Activated CD4-positive, CD25-positive, alpha-beta regulatory T cell (primary cell): ENCODE measurements around the gene SMYD3.

ENCODE experiments used
- DNase-seq, 4 experiments: peaks; one replicate each; lab custom pipeline; 2025; lab: John Stamatoyannopoulos, UW

Gene SMYD3

GRCh38 chr1:246147524-246148461, 359.3 kb downstream of the SMYD3 start:
- no peak for DNase-seq

GRCh38 chr1:246146804-246147523, 360.1 kb downstream of the SMYD3 start:
- no peak for DNase-seq

GRCh38 chr1:246145900-246146299, 361.2 kb downstream of the SMYD3 start:
- no peak for DNase-seq

GRCh38 chr1:246144931-246145330, 362.1 kb downstream of the SMYD3 start:
- DNase-seq: no peak

GRCh38 chr1:246142320-246142893, 364.7 kb downstream of the SMYD3 start:
- DNase-seq: no peak

- no peak for DNase-seq
Observed at GRCh38 chr1:246141306-246141705, 365.8 kb downstream of the SMYD3 start.

- no peak for DNase-seq
Observed at GRCh38 chr1:246139745-246140182, 367.3 kb downstream of the SMYD3 start.

GRCh38 chr1:246138781-246139180, 368.3 kb downstream of the SMYD3 start:
- DNase-seq: no peak

GRCh38 chr1:246136477-246136876, 370.6 kb downstream of the SMYD3 start:
- DNase-seq: no peak

- no peak for DNase-seq
Observed at GRCh38 chr1:246134789-246135188, 372.3 kb downstream of the SMYD3 start.

GRCh38 chr1:246131095-246131494, 376.0 kb downstream of the SMYD3 start:
- no peak for DNase-seq

- DNase-seq: no peak
Observed at GRCh38 chr1:246128494-246129069, 378.5 kb downstream of the SMYD3 start.

GRCh38 chr1:246126580-246126979, 380.5 kb downstream of the SMYD3 start:
- DNase-seq: no peak

GRCh38 chr1:246122071-246122470, 385.0 kb downstream of the SMYD3 start:
- no peak for DNase-seq

- DNase-seq: no peak
Observed at GRCh38 chr1:246121533-246121932, 385.5 kb downstream of the SMYD3 start.

- peak in 2 of 4 experiments; percentile 13 to 16 for DNase-seq
Observed at GRCh38 chr1:246117066-246117791, 389.9 kb downstream of the SMYD3 start.

GRCh38 chr1:246114369-246114768, 392.7 kb downstream of the SMYD3 start:
- no peak for DNase-seq

- no peak for DNase-seq
Observed at GRCh38 chr1:246113555-246114095, 393.5 kb downstream of the SMYD3 start.

GRCh38 chr1:246111570-246111969, 395.5 kb downstream of the SMYD3 start:
- DNase-seq: no peak

GRCh38 chr1:246110343-246111219, 396.5 kb downstream of the SMYD3 start:
- no peak for DNase-seq
